Measurements from ENCODE around the gene BTG2. TPM values are rescaled to one million over a fixed set of nuclear protein-coding genes. Genes with fewer than 3 reads are reported as not detected.

The BTG2 gene
- total RNA-seq, 1 experiment from 2014 or later, result 2.9 TPM

DNA sequence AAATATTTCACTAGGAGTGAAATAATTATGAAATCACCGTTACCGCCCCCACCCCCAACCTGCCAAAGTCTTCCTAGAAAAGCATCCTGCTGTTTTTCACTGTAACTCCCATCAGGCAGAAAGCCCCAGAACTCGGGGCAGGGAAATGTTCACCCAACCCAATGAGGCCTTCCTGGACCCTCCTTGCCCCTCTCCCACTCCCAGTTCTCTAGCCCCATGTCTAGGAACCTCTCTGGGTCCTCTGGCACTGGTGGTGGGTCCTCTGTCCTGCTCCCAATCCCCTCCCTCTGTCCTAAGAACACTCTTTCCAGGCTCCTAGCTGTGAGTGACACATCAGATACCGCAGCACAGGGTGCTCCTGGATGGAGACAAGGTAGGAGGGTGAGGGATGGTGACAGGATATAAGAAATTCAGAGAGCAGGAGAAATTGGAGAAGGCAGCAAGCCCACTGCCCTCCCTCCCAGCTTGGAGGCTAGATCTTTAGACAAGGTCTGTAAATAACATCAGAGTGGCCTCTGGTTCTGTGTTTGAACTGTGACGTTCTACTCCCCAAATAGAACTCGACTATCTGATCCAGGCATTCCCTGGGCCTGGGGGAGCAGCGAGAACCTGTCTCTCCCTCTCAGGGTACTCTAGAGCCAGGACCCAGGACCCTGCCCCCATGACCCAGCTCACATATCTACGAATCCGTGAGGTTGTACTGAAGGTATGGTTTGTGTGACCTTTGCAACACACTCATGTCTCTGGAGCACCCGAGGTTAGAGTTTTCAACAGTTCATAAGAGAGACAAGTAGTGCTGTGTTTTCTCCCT is 23.3 kb upstream of the BTG2 start:
- no peak overlapping the region for H4K8ac ChIP-seq (replicated peaks; ENCODE audit: insufficient read length, low read depth, low read length)
- TF ChIP-seq, protein P1, sequence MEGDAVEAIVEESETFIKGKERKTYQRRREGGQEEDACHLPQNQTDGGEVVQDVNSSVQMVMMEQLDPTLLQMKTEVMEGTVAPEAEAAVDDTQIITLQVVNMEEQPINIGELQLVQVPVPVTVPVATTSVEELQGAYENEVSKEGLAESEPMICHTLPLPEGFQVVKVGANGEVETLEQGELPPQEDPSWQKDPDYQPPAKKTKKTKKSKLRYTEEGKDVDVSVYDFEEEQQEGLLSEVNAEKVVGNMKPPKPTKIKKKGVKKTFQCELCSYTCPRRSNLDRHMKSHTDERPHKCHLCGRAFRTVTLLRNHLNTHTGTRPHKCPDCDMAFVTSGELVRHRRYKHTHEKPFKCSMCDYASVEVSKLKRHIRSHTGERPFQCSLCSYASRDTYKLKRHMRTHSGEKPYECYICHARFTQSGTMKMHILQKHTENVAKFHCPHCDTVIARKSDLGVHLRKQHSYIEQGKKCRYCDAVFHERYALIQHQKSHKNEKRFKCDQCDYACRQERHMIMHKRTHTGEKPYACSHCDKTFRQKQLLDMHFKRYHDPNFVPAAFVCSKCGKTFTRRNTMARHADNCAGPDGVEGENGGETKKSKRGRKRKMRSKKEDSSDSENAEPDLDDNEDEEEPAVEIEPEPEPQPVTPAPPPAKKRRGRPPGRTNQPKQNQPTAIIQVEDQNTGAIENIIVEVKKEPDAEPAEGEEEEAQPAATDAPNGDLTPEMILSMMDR (conservative IDR thresholded peaks at IDR 0.05), result no peak
- no peak overlapping the region for H4K91ac ChIP-seq (ENCODE audit: insufficient read length, low read depth, low read length)
- no peak overlapping the region for H3K4ac ChIP-seq (ENCODE audit: low read depth, low read length)
- H3T11ph ChIP-seq (ENCODE audit: low read length), result no peak overlapping the region
- H3K4me1 ChIP-seq (ENCODE audit: insufficient read depth, low read length), result peaks cover 2% of the 10 kb centered on the region; the same call in 1 of the 2 replicates
- H2BK12ac ChIP-seq (ENCODE audit: insufficient read length, low read depth, low read length), result no peak overlapping the region
- no peak overlapping the region for H3K9ac ChIP-seq (ENCODE audit: extremely low read depth, insufficient read length, low read length)
- no peaks in the 10 kb centered on the region for H3K9me3 ChIP-seq (ENCODE audit: control insufficient read depth, low read depth, low read length)
- H2BK20ac ChIP-seq (ENCODE audit: low read depth, low read length, poor library complexity, severe bottlenecking), result no peak overlapping the region
- no peak overlapping the region for H3K23ac ChIP-seq (ENCODE audit: insufficient read length, low read depth, low read length)
- no peak overlapping the region for H4K5ac ChIP-seq (ENCODE audit: insufficient read length, low read depth, low read length)
- H3K23me2 ChIP-seq (ENCODE audit: insufficient read length, low read depth, low read length, poor library complexity, severe bottlenecking), result no peaks in the 10 kb centered on the region
- H3K27me3 Mint-ChIP-seq (ENCODE audit: low read depth), result peaks cover 76% of the 10 kb centered on the region
- no peak overlapping the region for H2BK15ac ChIP-seq (ENCODE audit: low read depth, low read length)
- H2BK120ac ChIP-seq (ENCODE audit: low read depth, low read length, poor library complexity, severe bottlenecking), result no peak overlapping the region
- H3K4me1 Mint-ChIP-seq, result peaks cover 20 to 31% of the 10 kb centered on the region in 2 experiments
- H3K4me2 ChIP-seq (ENCODE audit: insufficient read depth, insufficient read length, low read length), result no peak overlapping the region
- H2BK5ac ChIP-seq (ENCODE audit: insufficient read length, low read length), result no peak overlapping the region
- no peaks in the 10 kb centered on the region for H3K36me3 Mint-ChIP-seq (ENCODE audit: insufficient read depth in 1 of 3, low read depth in 3 of 3)
- H3K4me3 Mint-ChIP-seq, result no peak overlapping the region
- H3K14ac ChIP-seq (ENCODE audit: insufficient read depth, low read length), result no peak overlapping the region; the same call in 1 of the 2 replicates
- H3K27ac Mint-ChIP-seq, result no peak overlapping the region
- no peak overlapping the region for H2AK5ac ChIP-seq (ENCODE audit: insufficient read length, low read length)
- no peaks in the 10 kb centered on the region for H3K79me1 ChIP-seq (ENCODE audit: insufficient read depth, low read depth, low read length, poor library complexity, severe bottlenecking)
- no peak overlapping the region for H2AFZ ChIP-seq (ENCODE audit: low read length)
- H3K79me2 ChIP-seq (ENCODE audit: insufficient read depth, low read length), result no peaks in the 10 kb centered on the region
- H4K20me1 ChIP-seq (ENCODE audit: control insufficient read depth, insufficient read depth, insufficient read length), result peaks cover 2% of the 10 kb centered on the region
- DNase-seq, result no peak
- H3K18ac ChIP-seq (ENCODE audit: insufficient read length, low read depth, low read length), result no peak overlapping the region
- peaks cover 6% of the 10 kb centered on the region; the same call in 1 of the 2 replicates for H3K27me3 ChIP-seq (ENCODE audit: insufficient read depth, low read length)
- H3K56ac ChIP-seq (ENCODE audit: insufficient read length, low read depth, low read length), result no peak overlapping the region
- no peaks in the 10 kb centered on the region for H3K9me3 Mint-ChIP-seq
- no CpG with 5 or more reads among the region's 10 CpGs for WGBS (ENCODE audit: extremely low coverage, insufficient read length, low lambda C conversion rate)
- H3K27ac ChIP-seq (ENCODE audit: insufficient read length, low read depth, low read length), result no peak overlapping the region
